AG09319 (cell line): ENCODE results near the gene ZBTB33.

Experiments
- DNase-seq: peaks from one replicate; pipeline ENCODE4 v3.0.0-alpha.2; 2010; ENCODE audit warnings: low read depth; ENCODE audit errors: extremely low read depth
- CTCF ChIP-seq: IDR thresholded peaks from 2 replicates; pipeline ENCODE4 v1.5.1; 2011; ENCODE audit warnings: low read depth, mild to moderate bottlenecking, inconsistent platforms, low read length, moderate library complexity

Gene ZBTB33

GRCh38 chrX:120250522-120251271 lies at the start of gene ZBTB33:
Gene ZBTB33, plus strand, starts transcription at chrX:120250812. Its CDS starts 2,604 bp downstream, at chrX:120253416.
- TF ChIP-seq CTCF = peak; percentile 54
- peak; percentile 80 for DNase-seq

GRCh38 chrX:120200851-120201250 lies 49.8 kb upstream of the ZBTB33 start:
- no peak for TF ChIP-seq CTCF
- DNase-seq = no peak

DNA sequence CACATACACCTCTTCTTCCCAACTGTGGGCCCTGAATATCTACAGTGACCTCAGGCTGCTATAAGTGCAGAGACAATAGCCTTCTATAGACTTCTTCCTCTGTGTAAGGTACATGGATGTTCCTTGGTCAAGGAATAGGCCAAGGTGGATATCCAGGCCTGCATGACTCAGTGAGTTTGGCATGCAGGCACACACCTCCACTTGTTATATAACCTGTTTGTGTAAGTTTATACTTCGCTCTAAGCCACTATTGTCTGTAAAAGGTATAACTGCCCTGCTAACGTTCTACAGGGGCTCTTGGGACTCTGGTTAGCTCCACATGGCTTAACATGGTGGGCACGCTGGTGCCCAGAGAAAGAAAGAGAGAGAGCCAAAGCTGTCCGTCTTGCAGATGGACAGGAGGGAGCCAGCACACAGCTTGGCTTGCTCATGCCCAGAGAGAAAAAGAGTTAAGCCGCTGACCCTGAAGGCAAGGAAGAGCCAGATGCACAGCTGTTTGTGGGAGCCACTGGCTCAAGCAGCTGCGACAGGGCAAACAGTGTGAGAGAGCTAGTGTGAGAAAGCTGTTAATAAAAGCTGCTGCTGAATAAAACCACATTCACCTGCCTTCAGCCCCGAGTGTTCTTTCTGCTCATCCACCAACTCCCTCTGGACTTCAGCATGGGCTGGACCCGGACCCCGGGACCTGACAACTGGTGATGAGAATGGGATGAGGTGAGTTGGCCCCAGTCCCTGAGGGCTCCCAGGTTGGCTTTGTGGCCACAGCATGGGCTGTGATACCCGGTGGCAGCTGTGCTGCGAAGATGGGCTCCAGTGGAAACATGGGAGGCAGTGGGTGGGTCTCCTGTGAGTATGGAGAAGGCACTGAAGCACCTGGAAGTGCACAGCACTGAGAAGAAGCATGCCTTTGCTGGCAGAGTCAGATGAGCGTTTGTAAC lies 44.5 kb upstream of the ZBTB33 start:
- no peak for TF ChIP-seq CTCF
- DNase-seq = no peak

- DNase-seq = no peak
- no peak for TF ChIP-seq CTCF
Measured at GRCh38 chrX:120207009-120207605, 43.5 kb upstream of the ZBTB33 start.

DNA sequence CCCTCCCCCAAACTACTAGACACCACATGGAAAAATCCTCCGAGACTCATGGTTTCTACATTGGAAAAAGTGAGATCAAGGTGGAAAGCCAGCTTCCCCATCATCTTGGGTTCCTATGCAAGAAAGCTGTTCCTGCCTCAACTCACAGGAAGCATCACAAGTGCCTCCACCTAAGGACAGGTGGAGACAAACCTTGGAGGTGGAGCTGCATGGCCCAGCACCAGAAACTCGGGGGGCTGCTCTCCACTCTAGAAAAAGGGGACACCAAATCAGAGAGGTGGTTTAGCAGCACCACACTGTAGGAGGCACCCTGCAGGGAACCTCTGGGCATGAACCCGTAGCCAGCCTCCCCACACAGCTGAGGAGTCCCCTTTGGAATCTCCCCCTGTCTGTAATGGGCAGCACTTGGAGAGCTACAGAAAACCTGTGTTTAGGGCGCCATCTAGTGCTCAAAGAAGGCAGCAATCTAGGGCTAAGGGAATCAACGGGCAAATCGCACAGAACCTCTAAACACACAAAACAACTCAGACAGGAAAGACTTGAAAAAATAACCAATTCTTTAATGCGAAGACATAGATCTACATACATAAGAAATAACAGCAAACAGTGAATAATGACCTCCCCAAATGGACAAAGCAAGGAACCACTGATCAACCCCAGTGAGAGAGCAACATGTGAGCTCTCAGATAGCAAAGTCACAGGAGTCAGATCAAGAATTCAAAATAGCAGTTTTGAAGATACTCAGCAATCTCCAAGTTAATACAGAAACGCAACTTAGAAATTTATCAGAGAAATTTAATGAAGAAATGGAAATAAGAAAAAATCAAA lies 37.0 kb upstream of the ZBTB33 start:
- DNase-seq = peak; percentile 19
- TF ChIP-seq CTCF = peak; percentile 94

DNA sequence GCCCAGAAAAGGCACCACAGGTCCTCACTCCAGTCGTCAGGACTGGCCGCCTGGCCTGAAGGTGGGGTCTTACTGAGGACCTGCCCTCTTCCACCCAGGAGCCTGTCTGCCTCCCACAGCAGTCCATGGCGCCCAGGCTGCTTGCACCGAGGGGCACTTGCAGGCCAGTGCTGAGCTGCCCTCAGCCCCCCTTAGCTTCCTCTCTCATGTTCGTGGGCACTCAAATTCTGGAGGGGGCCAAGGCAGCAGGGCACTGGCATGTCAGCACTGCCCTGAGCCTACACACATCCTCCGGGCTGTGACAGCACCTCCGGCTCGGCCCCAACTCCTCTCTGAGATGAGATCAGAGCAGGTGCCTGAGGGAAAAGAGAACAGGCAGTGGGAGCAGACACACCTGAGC lies 27.2 kb upstream of the ZBTB33 start:
- DNase-seq = no peak
- no peak for TF ChIP-seq CTCF
